Epithelial cell of prostate (primary cell): ENCODE results near the gene PLCL2.

ENCODE experiments used
- DNase-seq: peaks from one replicate; pipeline ENCODE4 v3.0.0-alpha.2; 2011; ENCODE audit warnings: low read depth, low spot score
- H3K27ac ChIP-seq: fragments of 450-650 bp; 2 replicates; pipeline ENCODE4 v1.5.1; 2017; ENCODE audit warnings: mild to moderate bottlenecking

Gene PLCL2

DNA sequence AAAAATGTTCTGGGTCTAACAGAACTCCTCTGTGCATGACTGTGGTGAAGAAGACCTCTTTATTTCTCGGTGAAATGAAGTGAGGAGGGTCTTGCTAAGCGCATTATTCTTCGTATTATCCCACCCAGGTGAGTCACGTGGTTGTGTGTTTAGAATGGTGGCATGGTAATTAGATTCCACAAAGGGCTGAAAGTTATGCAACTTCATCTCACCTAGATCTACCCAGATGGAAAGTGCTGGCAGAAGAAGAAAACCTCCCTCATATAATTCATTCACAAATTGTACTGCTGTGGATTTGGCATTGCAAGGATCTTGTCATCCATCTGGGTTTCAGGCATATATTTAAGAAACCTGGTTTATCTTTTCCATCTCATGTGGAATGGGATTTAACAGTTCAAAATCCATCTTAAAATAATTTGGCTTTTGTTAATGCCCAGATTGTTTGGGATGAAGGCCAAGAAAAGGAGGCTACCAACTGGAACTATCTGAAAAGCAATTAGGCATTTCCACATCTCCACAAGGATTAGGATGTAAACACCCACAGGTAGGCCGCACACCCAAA is 175.3 kb downstream of the PLCL2 start:
- DNase-seq, result no peak
- H3K27ac ChIP-seq, result no peak overlapping the region

DNA sequence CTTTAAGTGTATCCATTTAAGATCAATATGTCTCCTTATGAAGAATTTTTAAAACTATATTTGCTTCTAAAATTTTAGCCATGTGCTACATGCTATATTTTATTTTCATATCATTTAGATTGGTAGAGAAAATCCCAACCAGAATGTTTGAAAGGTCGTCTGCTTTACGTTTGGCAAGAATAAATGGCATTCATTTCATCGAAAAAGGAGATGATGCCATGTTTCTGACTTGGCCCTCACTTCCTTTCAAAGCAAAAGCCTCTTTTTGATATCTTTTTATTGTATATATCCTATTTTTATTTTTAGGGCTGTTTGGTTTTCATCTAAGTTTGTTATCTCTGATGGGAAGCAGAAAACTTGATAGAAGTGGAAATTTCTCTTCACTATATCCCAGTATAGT is 176.2 kb downstream of the PLCL2 start:
- DNase-seq, result no peak
- H3K27ac ChIP-seq, result no peak overlapping the region

- DNase-seq, result no peak
- H3K27ac ChIP-seq, result no peak overlapping the region
Observed at GRCh38 chr3:17062736-17063135, 178.0 kb downstream of the PLCL2 start.

DNA sequence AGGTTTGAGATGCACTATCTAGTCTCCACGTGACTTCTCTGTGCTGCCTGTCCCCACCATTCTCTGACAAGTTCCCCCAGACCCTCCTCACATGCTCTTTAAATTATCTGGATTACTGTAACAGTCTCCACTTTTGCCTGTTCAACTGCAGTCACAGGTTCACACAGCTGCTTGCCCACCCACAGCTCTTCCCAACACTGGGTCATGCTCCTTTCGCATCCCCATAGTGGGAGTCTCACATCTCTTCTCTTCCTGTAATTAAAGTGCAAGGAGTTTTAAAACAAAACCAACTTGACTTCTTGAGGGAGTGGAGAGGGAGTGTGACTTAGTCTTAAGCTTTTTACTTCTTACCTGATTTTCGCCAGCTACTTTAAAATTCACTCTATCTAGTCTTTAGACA is 178.8 kb downstream of the PLCL2 start:
- DNase-seq, result no peak
- H3K27ac ChIP-seq, result no peak overlapping the region

- H3K27ac ChIP-seq, result no peak overlapping the region
- DNase-seq, result no peak
Observed at GRCh38 chr3:17065315-17065714, 180.6 kb downstream of the PLCL2 start.

- DNase-seq, result no peak
- H3K27ac ChIP-seq, result no peak overlapping the region
Observed at GRCh38 chr3:17065881-17066280, 181.1 kb downstream of the PLCL2 start.

DNA sequence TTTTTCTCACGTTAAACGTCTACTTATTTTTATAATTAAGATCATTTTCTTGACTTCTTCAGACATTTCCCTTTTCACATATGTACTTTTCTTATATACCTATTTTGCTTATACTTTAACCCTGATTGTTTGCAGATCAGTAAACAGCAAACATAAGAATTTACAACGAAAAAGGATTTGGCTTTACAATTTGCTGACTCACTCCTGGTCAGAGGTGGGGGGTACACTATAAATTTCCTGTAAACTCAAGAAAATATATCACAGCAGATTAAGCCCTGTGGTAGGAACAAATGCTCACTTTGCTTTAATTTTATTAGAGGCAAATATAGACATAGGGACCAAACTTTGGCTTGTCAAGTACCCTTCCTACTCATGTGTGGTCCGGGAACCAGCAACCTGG is 185.0 kb downstream of the PLCL2 start:
- H3K27ac ChIP-seq, result no peak overlapping the region
- DNase-seq, result no peak

- DNase-seq, result no peak
- H3K27ac ChIP-seq, result no peak overlapping the region
Observed at GRCh38 chr3:17070161-17070959, 185.6 kb downstream of the PLCL2 start.

DNA sequence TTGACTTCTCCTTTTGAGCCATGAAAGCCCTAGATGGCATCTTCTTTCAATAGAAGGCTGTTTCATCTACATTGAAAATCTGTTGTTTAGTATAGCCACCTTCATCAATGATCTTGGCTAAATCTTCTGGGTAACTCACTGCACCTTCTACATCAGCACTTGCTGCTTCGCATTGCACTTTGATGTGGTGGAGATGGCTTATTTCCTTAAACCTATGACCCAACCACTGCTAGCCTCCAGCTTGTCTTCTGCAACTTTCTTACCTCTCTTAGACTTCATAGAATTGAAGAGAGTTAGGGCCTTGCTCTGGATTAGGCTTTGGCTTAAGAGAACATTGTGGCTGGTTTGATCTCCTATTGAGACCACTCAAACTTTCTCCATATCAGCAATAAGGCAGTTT is 189.8 kb downstream of the PLCL2 start:
- DNase-seq, result no peak
- no peak overlapping the region for H3K27ac ChIP-seq

DNA sequence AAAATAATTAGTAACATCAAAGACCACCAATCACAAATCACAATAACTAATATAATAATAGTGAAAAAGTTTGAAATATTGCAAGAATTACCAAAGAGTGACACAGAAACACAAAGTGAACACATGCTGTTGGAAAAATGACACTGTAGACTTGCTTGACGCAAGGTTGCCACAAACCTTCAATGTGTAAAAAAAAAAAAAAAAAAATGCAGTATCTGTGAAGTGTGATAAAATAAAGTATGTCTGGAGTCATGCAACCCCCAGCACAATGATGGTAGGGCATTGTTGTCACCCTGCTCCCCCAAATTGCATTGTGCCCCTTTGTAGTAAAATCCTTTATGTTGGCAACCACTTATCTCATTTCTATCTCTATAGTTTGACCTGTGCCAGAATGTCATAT is 190.6 kb downstream of the PLCL2 start:
- no peak for DNase-seq
- no peak overlapping the region for H3K27ac ChIP-seq

DNA sequence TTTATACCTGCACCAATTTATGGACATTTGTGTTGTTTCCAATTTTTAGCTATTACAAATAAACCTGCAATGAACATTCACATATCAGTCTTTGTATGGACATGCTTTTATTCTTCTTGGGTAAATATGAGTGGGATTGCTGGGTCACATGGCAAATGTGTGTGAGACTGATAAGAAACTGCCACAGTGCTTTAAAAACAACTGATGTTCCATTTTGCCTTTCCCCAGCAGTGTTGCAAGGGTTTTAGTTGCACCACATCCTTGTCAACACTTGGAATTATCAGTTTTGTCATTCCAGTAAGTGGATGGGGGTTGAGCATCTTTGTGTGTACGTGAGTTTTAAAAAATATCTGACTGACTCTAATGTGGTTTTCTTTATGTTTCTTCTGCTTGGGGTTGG is 191.2 kb downstream of the PLCL2 start:
- H3K27ac ChIP-seq, result no peak overlapping the region
- DNase-seq, result no peak

DNA sequence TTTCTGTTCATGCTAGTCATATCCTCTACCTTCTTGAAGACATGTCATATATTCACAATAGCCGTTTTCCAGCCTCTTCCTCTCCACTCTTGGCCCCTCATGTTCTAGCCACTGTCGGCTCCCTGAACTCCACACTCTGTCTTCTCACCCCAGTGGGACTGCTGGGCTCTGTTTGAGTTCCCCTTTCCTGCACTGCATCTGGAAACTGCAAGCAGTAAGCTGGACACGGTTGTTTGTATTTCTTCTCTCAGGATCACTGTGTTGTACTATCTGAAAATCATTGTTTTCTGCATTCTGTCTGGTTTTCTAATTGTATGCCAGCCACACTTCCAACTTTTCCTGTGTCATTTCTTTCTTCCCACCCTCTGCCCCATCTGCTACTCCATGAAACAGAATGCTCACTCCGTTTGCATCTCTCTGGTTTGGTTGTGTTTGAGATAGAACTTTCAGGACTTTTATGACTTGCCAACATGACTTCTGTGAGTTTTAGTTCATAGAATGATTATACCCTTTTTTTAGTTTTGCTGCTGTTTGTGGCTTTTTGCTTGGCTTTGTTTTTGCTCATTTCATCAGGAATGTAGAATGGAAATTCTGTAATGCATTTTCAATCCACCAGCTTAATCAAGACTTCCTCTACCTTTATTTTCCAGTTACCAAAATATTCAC is 192.3 kb downstream of the PLCL2 start:
- DNase-seq, result no peak
- H3K27ac ChIP-seq, result no peak overlapping the region

- H3K27ac ChIP-seq, result no peak overlapping the region
- DNase-seq, result no peak
Observed at GRCh38 chr3:17077606-17078005, 192.9 kb downstream of the PLCL2 start.

DNA sequence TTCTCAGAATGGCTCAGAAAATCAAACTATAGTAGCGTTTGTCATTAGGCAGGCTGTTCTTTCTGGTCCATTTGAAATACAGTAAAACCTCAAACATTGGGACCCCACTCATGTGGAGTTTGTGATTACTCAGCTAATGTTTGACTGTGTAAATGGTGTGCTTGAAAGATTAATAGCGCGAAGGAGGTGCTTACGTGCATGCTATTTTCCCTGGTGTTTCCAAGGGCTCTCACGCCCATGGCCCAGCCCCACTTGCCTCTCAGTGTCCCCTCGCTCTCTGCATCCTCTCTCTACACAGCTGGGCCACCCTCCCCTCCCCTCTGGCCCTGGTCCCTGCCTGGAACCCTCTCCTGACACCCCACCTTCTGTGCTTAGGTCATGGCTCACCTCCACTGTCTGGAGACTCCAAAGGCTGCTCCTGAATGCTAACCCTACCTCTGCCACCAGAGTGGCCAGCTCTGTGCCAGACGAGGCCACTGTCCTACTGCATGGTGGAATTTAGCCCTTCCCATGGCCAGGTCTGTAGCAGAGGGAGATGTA is 194.2 kb downstream of the PLCL2 start:
- DNase-seq, result no peak
- H3K27ac ChIP-seq, result no peak overlapping the region

DNA sequence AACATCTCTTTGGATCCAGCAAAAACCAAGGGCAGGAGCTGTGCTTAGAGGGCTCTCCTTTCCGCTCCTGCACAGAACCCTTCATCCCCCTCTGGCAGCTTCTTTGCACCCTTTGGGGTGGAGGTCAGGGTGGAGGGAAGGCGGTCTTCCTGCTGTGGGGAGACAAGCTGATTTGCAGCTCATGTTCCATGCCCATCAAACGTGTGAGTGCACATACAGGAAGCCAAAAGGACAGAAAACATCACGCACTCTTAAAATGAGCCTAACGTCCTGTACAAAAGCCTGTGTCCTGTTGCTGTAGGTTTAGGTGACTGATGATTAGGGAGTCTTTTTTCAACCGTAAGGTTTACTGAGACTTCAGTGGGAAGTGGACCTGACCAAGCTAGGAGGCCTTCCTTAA is 195.2 kb downstream of the PLCL2 start:
- no peak overlapping the region for H3K27ac ChIP-seq
- DNase-seq, result no peak

- no peak overlapping the region for H3K27ac ChIP-seq
- DNase-seq, result no peak
Observed at GRCh38 chr3:17081520-17081919, 196.8 kb downstream of the PLCL2 start.

- DNase-seq, result no peak
- no peak overlapping the region for H3K27ac ChIP-seq
Observed at GRCh38 chr3:17087509-17087908, 202.8 kb downstream of the PLCL2 start.

DNA sequence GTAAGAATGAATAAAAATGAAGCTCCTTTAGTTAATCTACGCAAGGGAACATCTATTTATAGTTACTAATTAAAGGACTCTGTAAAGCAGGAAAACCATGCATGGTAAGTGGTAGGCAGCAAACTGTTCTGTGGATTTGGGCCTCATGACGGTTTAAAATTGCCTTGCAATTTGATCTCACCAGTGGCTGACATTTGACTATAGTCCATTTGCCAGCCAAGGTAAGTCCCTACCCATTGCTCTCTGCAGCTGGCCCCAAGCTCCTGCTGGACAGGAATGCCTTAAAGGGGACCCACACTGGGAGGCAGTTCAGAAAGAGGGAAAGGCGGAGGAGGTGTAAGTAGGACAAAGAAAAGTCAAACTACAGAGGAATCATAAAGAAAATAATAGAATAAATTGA is 203.3 kb downstream of the PLCL2 start:
- DNase-seq, result no peak
- no peak overlapping the region for H3K27ac ChIP-seq

DNA sequence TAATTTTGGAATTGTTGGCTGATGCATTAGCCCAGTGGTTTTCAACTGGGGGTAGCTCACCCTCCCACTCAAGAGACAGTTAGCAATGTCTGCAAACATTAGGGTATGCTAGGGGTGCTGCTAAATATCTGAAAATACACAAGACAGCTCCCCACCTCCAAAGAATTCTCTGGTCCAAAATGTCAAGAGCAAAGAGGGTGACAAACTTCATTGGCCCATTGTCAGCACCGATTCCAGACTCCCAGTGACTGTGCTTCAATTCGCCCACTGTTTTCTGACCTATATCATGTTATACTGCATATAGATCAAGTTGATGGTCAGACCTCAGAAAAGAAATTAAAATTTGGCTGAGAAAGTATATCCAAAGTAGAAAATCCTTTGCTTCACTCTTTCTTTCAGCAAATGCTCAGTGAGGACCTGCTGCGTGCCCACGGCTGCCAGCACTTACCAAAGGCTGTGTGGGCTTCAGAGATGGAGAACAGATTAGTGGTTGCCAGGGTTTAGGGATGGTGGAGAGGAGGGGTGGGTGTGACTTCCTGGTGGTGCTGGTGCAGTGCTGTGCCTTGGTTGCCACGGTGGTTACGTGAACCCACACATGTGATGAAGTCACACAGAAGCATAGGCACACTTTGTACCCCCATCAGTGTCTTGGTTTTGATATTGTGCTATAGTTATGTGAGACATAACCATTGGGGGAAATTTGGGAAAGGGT is 204.0 kb downstream of the PLCL2 start:
- DNase-seq, result no peak
- no peak overlapping the region for H3K27ac ChIP-seq

DNA sequence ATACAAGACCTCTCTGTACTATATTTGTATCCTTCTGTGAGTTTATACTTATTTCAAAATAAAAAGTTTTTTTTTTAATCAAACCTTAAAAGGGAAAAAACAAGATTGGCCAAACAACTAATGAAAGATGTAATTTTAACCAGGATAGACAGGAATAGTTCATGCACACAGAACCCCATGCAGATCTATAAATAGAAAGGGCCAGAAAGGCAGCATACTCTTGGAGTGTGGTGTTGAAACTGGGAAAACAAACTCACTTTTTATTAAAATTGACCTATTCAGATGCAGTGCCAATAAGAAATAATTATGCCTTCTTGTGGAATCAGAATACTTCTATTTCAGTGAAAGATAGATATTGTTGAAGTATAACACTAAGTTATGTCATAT is 204.6 kb downstream of the PLCL2 start:
- DNase-seq, result no peak
- no peak overlapping the region for H3K27ac ChIP-seq
